ENCODE results near the gene SYT1. TPM values are rescaled to one million over a fixed set of nuclear protein-coding genes. Genes with fewer than 3 reads are reported as not detected.

Gene SYT1
- total and polyA plus RNA-seq, 2 of the 4 experiments (the other 2 are of a cell fraction) = 2.8 to 3.0 TPM

DNA sequence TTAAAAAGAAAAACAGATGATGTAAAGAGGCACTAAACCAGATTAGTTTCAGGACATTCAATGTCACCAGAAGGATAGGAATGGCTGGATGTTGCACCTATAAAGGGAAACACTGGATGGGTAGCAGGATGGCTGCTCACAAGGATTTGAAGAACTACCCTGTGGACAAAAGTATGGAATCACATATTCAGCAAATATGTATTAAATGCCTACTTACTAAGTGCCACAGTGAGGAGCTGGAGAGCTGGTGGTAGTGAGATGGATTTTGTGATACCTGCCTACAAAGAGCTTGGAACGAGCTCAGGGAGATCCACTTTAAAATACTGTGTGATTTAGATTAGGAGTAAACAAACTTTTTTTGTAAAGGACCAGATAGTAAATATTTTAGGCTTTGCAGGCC, 510.0 kb downstream of the SYT1 start:
- intact Hi-C loops (cut with micrococcal nuclease) (loop anchor here (1.0 to 10.0 kb wide), 4 partner anchors 904 to 1227 kb away; no protein-coding TSS in a partner anchor), dilution Hi-C loops (cut with HindIII; ENCODE audit: low sequenced_read_pairs, unreplicated experiment) (no loop called here), in situ Hi-C loops (cut with MboI; ENCODE audit: low sequenced_read_pairs) (loop anchor here (25.0 kb wide), 1 partner anchor 1187 kb away; no protein-coding TSS in a partner anchor)
- no peak overlapping the region for H2BK15ac ChIP-seq (ENCODE audit: low read depth, low read length)
- ChIA-PET POLR2A (ENCODE audit: unreplicated experiment) (no interaction called here), CTCF (interaction anchor here (0.6 to 1.3 kb wide), 5 partner anchors 9 to 174 kb away, joined by 3 to 11 read pairs (median 3); no protein-coding TSS in a partner anchor)
- H3K56ac ChIP-seq (ENCODE audit: extremely low read depth, insufficient read depth, low read length) = no peak overlapping the region
- no peak overlapping the region for H2AK5ac ChIP-seq (ENCODE audit: low read depth, low read length)
- no peak for TF ChIP-seq MXI1 (IDR thresholded peaks at IDR 0.05; ENCODE audit: borderline replicate concordance, low read depth, low read length)
- no peak for TF ChIP-seq MAFK (IDR thresholded peaks at IDR 0.05; ENCODE audit: low read depth, low read length)
- TF ChIP-seq, protein P1, sequence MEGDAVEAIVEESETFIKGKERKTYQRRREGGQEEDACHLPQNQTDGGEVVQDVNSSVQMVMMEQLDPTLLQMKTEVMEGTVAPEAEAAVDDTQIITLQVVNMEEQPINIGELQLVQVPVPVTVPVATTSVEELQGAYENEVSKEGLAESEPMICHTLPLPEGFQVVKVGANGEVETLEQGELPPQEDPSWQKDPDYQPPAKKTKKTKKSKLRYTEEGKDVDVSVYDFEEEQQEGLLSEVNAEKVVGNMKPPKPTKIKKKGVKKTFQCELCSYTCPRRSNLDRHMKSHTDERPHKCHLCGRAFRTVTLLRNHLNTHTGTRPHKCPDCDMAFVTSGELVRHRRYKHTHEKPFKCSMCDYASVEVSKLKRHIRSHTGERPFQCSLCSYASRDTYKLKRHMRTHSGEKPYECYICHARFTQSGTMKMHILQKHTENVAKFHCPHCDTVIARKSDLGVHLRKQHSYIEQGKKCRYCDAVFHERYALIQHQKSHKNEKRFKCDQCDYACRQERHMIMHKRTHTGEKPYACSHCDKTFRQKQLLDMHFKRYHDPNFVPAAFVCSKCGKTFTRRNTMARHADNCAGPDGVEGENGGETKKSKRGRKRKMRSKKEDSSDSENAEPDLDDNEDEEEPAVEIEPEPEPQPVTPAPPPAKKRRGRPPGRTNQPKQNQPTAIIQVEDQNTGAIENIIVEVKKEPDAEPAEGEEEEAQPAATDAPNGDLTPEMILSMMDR (conservative IDR thresholded peaks at IDR 0.05; ENCODE audit: low read depth, low read length) = peak; percentile 21; the same call in 1 of the 2 replicates
- no peaks in the 10 kb centered on the region for H3K27me3 ChIP-seq (ENCODE audit: control insufficient read depth, insufficient read depth, low read length)
- no CpG with 5 or more reads among the region's 1 CpG for WGBS, 2 experiments (ENCODE audit: extremely low coverage in 2 of 2, insufficient read length in 1 of 2)
- no peak overlapping the region for H3K27ac ChIP-seq (ENCODE audit: insufficient read depth, low read length)
- H3K4ac ChIP-seq (ENCODE audit: low read depth, low read length) = no peak overlapping the region
- H2BK5ac ChIP-seq (ENCODE audit: low read depth, low read length, poor library complexity, severe bottlenecking) = no peak overlapping the region
- no peak overlapping the region for H2AK9ac ChIP-seq (replicated peaks; ENCODE audit: low read depth, low read length, poor library complexity)
- H4K5ac ChIP-seq (ENCODE audit: low read depth, low read length) = no peak overlapping the region
- DNase-seq (no peak), ATAC-seq (ENCODE audit: low read depth) (peak; percentile 43)
- no peaks in the 10 kb centered on the region for H3K79me1 ChIP-seq (ENCODE audit: low read depth in 1 of 2, low read length in 2 of 2)
- no peak overlapping the region for H3K4me2 ChIP-seq (ENCODE audit: low read depth, low read length)
- BruUV-seq (replicated peaks) = no TSS peak
- H2AFZ ChIP-seq (replicated peaks; ENCODE audit: low read length, poor library complexity) = no peak overlapping the region
- no peaks in the 10 kb centered on the region for H3K4me1 ChIP-seq (ENCODE audit: control insufficient read depth, insufficient read depth, low read length)
- no peaks in the 10 kb centered on the region for H3K9me3 ChIP-seq (ENCODE audit: control insufficient read depth, insufficient read depth, low read length)
- H2BK120ac ChIP-seq (ENCODE audit: low read depth, low read length) = no peak overlapping the region
- H3K18ac ChIP-seq (ENCODE audit: low read depth, low read length) = no peak overlapping the region
- no peak overlapping the region for H3K23ac ChIP-seq (ENCODE audit: low read depth, low read length)
- no peak overlapping the region for H4K8ac ChIP-seq (ENCODE audit: low read depth in 2 of 2, low read length in 2 of 2)
- no peak overlapping the region for H3K14ac ChIP-seq (replicated peaks; ENCODE audit: low read depth, low read length)
- no peak overlapping the region for H4K91ac ChIP-seq (ENCODE audit: insufficient read depth, low read depth, low read length)
- no peaks in the 10 kb centered on the region for H3K9me1 ChIP-seq (ENCODE audit: insufficient read depth, low read length)
- no peak overlapping the region for H3K4me3 ChIP-seq (ENCODE audit: insufficient read depth, low read depth, low read length)
- no peak overlapping the region for H2BK20ac ChIP-seq (ENCODE audit: low read depth, low read length)
- H3K36me3 ChIP-seq (ENCODE audit: control insufficient read depth, insufficient read depth, low read length) = no peaks in the 10 kb centered on the region
- H4K20me1 ChIP-seq (ENCODE audit: insufficient read depth, low read length) = no peaks in the 10 kb centered on the region
- no peak overlapping the region for H3K9ac ChIP-seq (ENCODE audit: low read depth, low read length)
